Stimulated activated CD4-positive, alpha-beta T cell treated with anti-CD3 and anti-CD28 coated beads, Interleukin-12 subunit alpha, Interleukin-12 subunit beta, amount 100 ng/mL, for 48 hours (primary cell): ENCODE measurements around the gene RBMS2.
A peak's percentile ranks its signal among the peaks of the same experiment; 100 is the strongest.
"Not testable (repeated sequence)": the region's sequence is repeated elsewhere in the genome, so short reads cannot be mapped to it uniquely, and the experiment has no call there.

Experiments
- DNase-seq, 3 donors: peaks; one replicate each; pipeline ENCODE4 v3.0.0-alpha.2; 2020; ENCODE audit warnings: low read depth in 2 of 3, low spot score in 1 of 3

Gene RBMS2

GRCh38 chr12:56521590-56522371 lies at the start of gene RBMS2:
Gene RBMS2, plus strand, starts transcription at chr12:56521820. Its CDS starts 204 bp downstream, at chr12:56522024.
- peak in 2 of 3 donors; percentile 5 to 19 for DNase-seq

GRCh38 chr12:56474389-56474788 lies 47.2 kb upstream of the RBMS2 start:
- no peak for DNase-seq

GRCh38 chr12:56476143-56476542 lies 45.5 kb upstream of the RBMS2 start:
- DNase-seq, result no peak

GRCh38 chr12:56476972-56477432 lies 44.6 kb upstream of the RBMS2 start:
- no peak for DNase-seq

GRCh38 chr12:56477521-56478225 lies 43.9 kb upstream of the RBMS2 start:
- DNase-seq, result no peak

- no peak for DNase-seq
These were observed 42.0 kb upstream of the RBMS2 start for GRCh38 chr12:56479625-56480024.

GRCh38 chr12:56484566-56484965 lies 37.1 kb upstream of the RBMS2 start:
- DNase-seq, result no peak

GRCh38 chr12:56486694-56487093 lies 34.9 kb upstream of the RBMS2 start:
- no peak for DNase-seq

- DNase-seq, result peak in 1 of 3 donors; percentile 5
These were observed 34.1 kb upstream of the RBMS2 start for GRCh38 chr12:56487448-56488040.

- peak; percentile 54 to 63 (median 59) for DNase-seq
These were observed 33.3 kb upstream of the RBMS2 start, which contains the start of gene GLS2 for GRCh38 chr12:56488041-56488955. Gene GLS2, minus strand, starts transcription at chr12:56488161. Its CDS starts 43 bp downstream, at chr12:56488118.

- DNase-seq, result no peak
These were observed 31.3 kb upstream of the RBMS2 start for GRCh38 chr12:56490360-56490759.

GRCh38 chr12:56493409-56494105 lies 28.1 kb upstream of the RBMS2 start:
- not testable (repeated sequence) for DNase-seq

GRCh38 chr12:56494106-56494415 lies 27.6 kb upstream of the RBMS2 start:
- DNase-seq, result not testable (repeated sequence)

GRCh38 chr12:56494481-56494880 lies 27.1 kb upstream of the RBMS2 start:
- DNase-seq, result not testable (repeated sequence)

GRCh38 chr12:56496704-56497103 lies 24.9 kb upstream of the RBMS2 start:
- DNase-seq, result peak; percentile 32 to 68 (median 39)

GRCh38 chr12:56498126-56498902 lies 23.3 kb upstream of the RBMS2 start:
- not testable (repeated sequence) for DNase-seq

- not testable (repeated sequence) for DNase-seq
These were observed 22.2 kb upstream of the RBMS2 start for GRCh38 chr12:56499452-56499851.

GRCh38 chr12:56499879-56500278 lies 21.7 kb upstream of the RBMS2 start:
- DNase-seq, result not testable (repeated sequence)

- DNase-seq, result no peak
These were observed 10.8 kb upstream of the RBMS2 start for GRCh38 chr12:56510786-56511185.

GRCh38 chr12:56514014-56514318 lies 7.7 kb upstream of the RBMS2 start:
- DNase-seq, result not testable (repeated sequence)
